GM15510 (cell line): ENCODE results near the gene RASAL2.

Experiments
- POLR2A ChIP-seq: IDR thresholded peaks from 3 replicates; pipeline ENCODE4 v1.6.1; 2011; ENCODE audit warnings: borderline replicate concordance; ENCODE audit not compliant: insufficient read length; ENCODE audit errors: extremely low read depth

RASAL2 gene

GRCh38 chr1:178345807-178346206 lies 251.9 kb downstream of the RASAL2 start:
- no peak for TF ChIP-seq POLR2A

- no peak for TF ChIP-seq POLR2A
Observed at GRCh38 chr1:178349801-178350200, 255.9 kb downstream of the RASAL2 start.

- TF ChIP-seq POLR2A = no peak
Observed at GRCh38 chr1:178352790-178353416, 259.0 kb downstream of the RASAL2 start.

GRCh38 chr1:178353524-178353923 lies 259.6 kb downstream of the RASAL2 start:
- TF ChIP-seq POLR2A = no peak

GRCh38 chr1:178354816-178355215 lies 260.9 kb downstream of the RASAL2 start:
- TF ChIP-seq POLR2A = no peak

GRCh38 chr1:178356299-178356698 lies 262.4 kb downstream of the RASAL2 start:
- TF ChIP-seq POLR2A = no peak

GRCh38 chr1:178358456-178358855 lies 264.6 kb downstream of the RASAL2 start:
- TF ChIP-seq POLR2A = no peak

- no peak for TF ChIP-seq POLR2A
Observed at GRCh38 chr1:178360421-178360820, 266.5 kb downstream of the RASAL2 start.

GRCh38 chr1:178361847-178362246 lies 267.9 kb downstream of the RASAL2 start:
- no peak for TF ChIP-seq POLR2A

- no peak for TF ChIP-seq POLR2A
Observed at GRCh38 chr1:178362747-178363146, 268.8 kb downstream of the RASAL2 start.

GRCh38 chr1:178364782-178365181 lies 270.9 kb downstream of the RASAL2 start:
- TF ChIP-seq POLR2A = no peak

GRCh38 chr1:178367151-178367550 lies 273.2 kb downstream of the RASAL2 start:
- TF ChIP-seq POLR2A = no peak

- no peak for TF ChIP-seq POLR2A
Observed at GRCh38 chr1:178368208-178368607, 274.3 kb downstream of the RASAL2 start.

GRCh38 chr1:178371235-178371634 lies 277.3 kb downstream of the RASAL2 start:
- no peak for TF ChIP-seq POLR2A

GRCh38 chr1:178371933-178372388 lies 278.1 kb downstream of the RASAL2 start:
- TF ChIP-seq POLR2A = no peak

- TF ChIP-seq POLR2A = no peak
Observed at GRCh38 chr1:178374016-178374415, 280.1 kb downstream of the RASAL2 start.

- TF ChIP-seq POLR2A = no peak
Observed at GRCh38 chr1:178376008-178376407, 282.1 kb downstream of the RASAL2 start.
